ENCODE measurements around the gene TTLL11. TPM values are rescaled to one million over a fixed set of nuclear protein-coding genes. Genes with fewer than 3 reads are reported as not detected.

The TTLL11 gene
- total RNA-seq, 2 experiments from 2014 or later = 3.3 to 6.9 TPM

- H3K4me3 ChIP-seq (ENCODE audit: low read depth, low read length, poor library complexity, severe bottlenecking) = no peak overlapping the region
- BruUV-seq (replicated peaks) = no TSS peak
- H3K9me2 ChIP-seq (ENCODE audit: insufficient read depth, low read length) = no peaks in the 10 kb centered on the region
- H4K20me1 ChIP-seq (ENCODE audit: insufficient read depth, low read length) = no peaks in the 10 kb centered on the region
- intact Hi-C loops (cut with micrococcal nuclease; ENCODE audit: unreplicated experiment) = no loop called here
- ChIA-PET POLR2A (interaction anchor here (1.0 to 2.4 kb wide), 5 partner anchors 8 to 67 kb away, joined by 3 to 9 read pairs (median 3); no protein-coding TSS in a partner anchor), CTCF (ENCODE audit: unreplicated experiment) (no interaction called here)
- H2AFZ ChIP-seq (ENCODE audit: low read length) = no peak overlapping the region; the same call in 1 of the 2 replicates
- no peak for DNase-seq (ENCODE audit: low spot score)
- peaks cover 7% of the 10 kb centered on the region; the same call in 1 of the 2 replicates for H3K79me2 ChIP-seq (ENCODE audit: insufficient read depth, low read depth, low read length)
- H3K36me3 ChIP-seq (ENCODE audit: insufficient read depth, low read length) = no peaks in the 10 kb centered on the region
- no peak overlapping the region for H3K27ac ChIP-seq (ENCODE audit: low read depth, low read length, poor library complexity, severe bottlenecking)
- TF ChIP-seq EZH2phosphoT487 (IDR thresholded peaks at IDR 0.05; ENCODE audit: borderline replicate concordance, low read depth, low read length) = no peak
- no peak for TF ChIP-seq CTCF (conservative IDR thresholded peaks at IDR 0.05; ENCODE audit: low read length)
- no peaks in the 10 kb centered on the region for H3K9me3 ChIP-seq (ENCODE audit: low read length)
- H3K4me1 ChIP-seq (ENCODE audit: insufficient read depth, low read length, poor library complexity, severe bottlenecking) = peaks cover 70% of the 10 kb centered on the region
- no peak overlapping the region for H3K4me2 ChIP-seq (ENCODE audit: low read length)
Measured at GRCh38 chr9:121935739-121936138, 157.4 kb downstream of the TTLL11 start.

- no peak overlapping the region for H3K27ac ChIP-seq (ENCODE audit: low read depth, low read length, poor library complexity, severe bottlenecking)
- no peaks in the 10 kb centered on the region for H3K9me3 ChIP-seq (ENCODE audit: low read length)
- CTCF ChIA-PET (ENCODE audit: unreplicated experiment) = interaction anchor here (0.6 to 0.8 kb wide), 2 partner anchors 37 to 98 kb away, joined by 3 read pairs; no protein-coding TSS in a partner anchor
- no peaks in the 10 kb centered on the region for H4K20me1 ChIP-seq (ENCODE audit: insufficient read depth, low read length)
- H3K79me2 ChIP-seq (ENCODE audit: insufficient read depth, low read depth, low read length) = no peaks in the 10 kb centered on the region
- no peaks in the 10 kb centered on the region for H3K9me2 ChIP-seq (ENCODE audit: insufficient read depth, low read length)
- no peak overlapping the region for H3K4me2 ChIP-seq (ENCODE audit: low read length)
- no peak for DNase-seq (ENCODE audit: low spot score)
- TF ChIP-seq CTCF (conservative IDR thresholded peaks at IDR 0.05; ENCODE audit: low read length) (no peak), EZH2phosphoT487 (IDR thresholded peaks at IDR 0.05; ENCODE audit: borderline replicate concordance, low read depth, low read length) (no peak)
- H2AFZ ChIP-seq (ENCODE audit: low read length) = no peak overlapping the region
- no peak overlapping the region for H3K4me3 ChIP-seq (ENCODE audit: low read depth, low read length, poor library complexity, severe bottlenecking)
- BruUV-seq (replicated peaks) = no TSS peak
- intact Hi-C loops (cut with micrococcal nuclease; ENCODE audit: unreplicated experiment) = no loop called here
- POLR2A ChIA-PET = interaction anchor here (0.6 to 1.0 kb wide), 5 partner anchors 9 to 1165 kb away, joined by 3 to 5 read pairs (median 3); no protein-coding TSS in a partner anchor
- peaks cover 28% of the 10 kb centered on the region for H3K4me1 ChIP-seq (ENCODE audit: insufficient read depth, low read length, poor library complexity, severe bottlenecking)
- H3K36me3 ChIP-seq (ENCODE audit: insufficient read depth, low read length) = no peaks in the 10 kb centered on the region
Measured at GRCh38 chr9:121930956-121931355, 162.2 kb downstream of the TTLL11 start.
